NT2/D1 (cell line): Measurements from ENCODE around the gene COLQ.
"Not testable (repeated sequence)": the region's sequence is repeated elsewhere in the genome, so short reads cannot be mapped to it uniquely, and the experiment has no call there.

Experiments
- YY1 ChIP-seq: IDR thresholded peaks from 2 replicates; pipeline ENCODE4 v1.6.1; 2011; ENCODE audit not compliant: insufficient read length, insufficient read depth
- ZNF274 ChIP-seq: IDR thresholded peaks from 2 replicates; pipeline ENCODE4 v1.6.1; 2011; ENCODE audit warnings: mild to moderate bottlenecking, low read depth, low read length

DNA sequence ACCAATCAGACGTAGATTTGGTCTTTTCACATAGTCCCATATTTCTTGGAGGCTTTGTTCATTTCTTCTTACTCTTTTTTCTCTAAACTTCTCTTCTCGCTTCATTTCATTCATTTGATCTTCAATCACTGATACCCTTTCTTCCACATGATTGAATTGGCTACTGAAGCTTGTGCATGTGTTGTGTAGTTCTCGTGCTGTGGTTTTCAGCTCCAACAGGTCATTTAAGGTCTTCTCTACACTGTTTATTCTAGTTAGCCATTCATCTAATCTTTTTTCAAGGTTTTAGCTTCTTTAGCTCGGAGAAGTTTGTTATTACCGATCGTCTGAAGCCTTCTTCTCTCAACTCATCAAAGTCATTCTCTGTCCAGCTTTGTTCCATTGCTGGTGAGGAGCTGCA is 37.0 kb downstream of the COLQ start:
- TF ChIP-seq YY1, ZNF274: not testable (repeated sequence)
